Hematopoietic multipotent progenitor cell treated with erythropoietin and hydrocortisone succinate and interleukin-3 and kit ligand, for 15 days (in vitro differentiated cells): Measurements from ENCODE around the gene SPTSSB.

ENCODE experiments used
- DNase-seq: peaks from one replicate; pipeline ENCODE4 v3.0.0-alpha.2; 2015; ENCODE audit warnings: low spot score

SPTSSB gene, protein sequence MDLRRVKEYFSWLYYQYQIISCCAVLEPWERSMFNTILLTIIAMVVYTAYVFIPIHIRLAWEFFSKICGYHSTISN

DNA sequence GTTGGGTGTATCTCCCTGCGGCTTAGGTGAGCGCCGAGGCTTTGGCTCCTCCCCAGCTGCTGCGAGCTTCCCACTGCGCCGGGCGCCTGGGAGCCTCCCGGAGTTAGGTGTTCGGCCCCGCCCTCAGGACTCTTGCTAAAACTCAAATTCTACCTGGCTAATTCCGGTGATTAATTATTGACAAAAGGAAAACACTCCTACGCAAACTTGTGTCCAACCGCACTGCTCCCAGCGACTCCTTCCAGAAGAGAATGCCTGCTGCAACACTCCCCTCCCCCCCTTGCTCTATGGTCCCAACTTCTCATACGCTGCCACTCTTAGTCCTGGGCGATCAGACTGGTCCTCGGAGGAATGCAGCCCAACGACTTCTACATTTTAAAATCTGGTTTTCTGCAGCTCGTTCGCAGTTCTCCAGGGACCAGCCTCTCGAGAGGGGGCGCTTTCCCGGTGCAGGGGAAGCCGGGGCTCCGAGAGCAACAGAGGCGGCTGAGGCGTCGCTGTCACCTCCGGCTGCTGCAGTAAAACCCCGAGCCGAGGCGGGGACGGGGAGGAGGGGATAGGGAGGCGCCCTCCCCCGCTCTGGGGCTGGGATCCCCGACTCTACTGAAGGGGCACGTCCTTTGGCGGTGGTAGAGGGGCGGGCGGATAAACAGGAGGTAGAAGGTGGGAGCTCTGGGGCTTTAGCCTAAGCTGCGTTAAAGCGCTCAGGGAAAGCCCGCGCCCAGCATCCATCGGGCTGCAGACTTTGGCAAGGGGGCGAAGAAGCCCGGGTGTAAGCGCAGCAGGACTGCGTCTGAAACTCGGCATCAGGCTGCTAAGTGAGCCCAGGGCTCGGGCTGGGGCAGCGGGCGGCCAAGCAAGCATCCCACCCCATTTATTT, at the start of gene SPTSSB:
TSS of gene SPTSSB (minus strand) at position 77 of the 880 bp plus-strand sequence. CDS start 25,194 bp downstream, outside the sequence.
- no peak for DNase-seq

DNA sequence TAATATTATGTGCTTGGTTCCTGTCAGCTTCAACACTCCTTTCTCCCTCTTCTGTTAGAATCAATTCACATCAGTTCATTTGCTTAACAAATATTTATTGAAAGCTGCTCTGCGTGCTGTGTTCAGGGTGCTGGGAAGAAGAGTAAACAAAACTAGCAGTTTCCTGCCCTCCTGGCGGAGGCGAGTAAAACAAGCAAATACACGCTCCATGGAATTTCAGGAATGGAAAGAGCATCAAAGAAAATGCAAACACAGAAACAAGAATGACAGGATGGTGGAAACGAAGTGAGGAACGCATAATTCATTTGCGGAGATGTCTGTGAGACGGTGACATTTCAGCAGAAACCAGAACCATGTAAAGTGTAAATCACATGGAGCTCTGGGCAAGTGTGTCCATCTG, 49.4 kb upstream of the SPTSSB start:
- no peak for DNase-seq

DNA sequence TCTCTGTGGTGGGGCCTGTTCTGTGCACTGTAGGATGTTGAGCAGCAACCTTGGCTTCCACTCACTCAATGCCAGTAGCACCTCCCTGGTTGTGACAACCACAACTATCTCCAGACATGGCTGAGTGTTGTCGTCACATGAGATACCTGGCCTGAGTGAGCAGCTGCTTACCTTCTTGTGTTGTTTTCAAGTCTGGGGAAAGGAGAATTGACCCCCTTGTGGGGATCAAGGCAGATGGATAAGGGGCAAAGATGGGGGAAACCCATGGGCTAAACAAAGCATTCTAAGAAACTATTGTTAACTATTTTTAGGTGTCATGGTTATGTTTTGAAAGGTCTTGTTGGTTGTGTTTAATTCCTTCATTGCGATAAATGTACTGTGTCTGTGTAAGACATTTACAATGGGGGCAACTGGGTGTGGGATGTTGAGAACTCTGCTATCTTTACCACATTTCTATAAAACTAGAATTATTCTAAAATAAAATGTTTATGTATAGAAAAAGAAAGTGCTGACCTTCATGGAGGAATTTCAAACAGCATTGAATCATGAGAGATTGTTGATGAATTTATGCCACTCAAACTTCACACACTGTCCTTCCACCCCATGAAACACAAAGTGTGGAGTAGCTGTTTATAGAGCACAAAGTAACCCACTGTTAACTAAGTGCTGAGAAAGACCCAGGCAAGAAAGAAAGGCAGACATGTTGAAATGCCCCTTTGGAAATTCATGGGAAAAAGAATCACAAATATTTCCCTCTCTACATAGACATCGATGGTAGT, 48.4 kb upstream of the SPTSSB start:
- DNase-seq, result no peak

DNA sequence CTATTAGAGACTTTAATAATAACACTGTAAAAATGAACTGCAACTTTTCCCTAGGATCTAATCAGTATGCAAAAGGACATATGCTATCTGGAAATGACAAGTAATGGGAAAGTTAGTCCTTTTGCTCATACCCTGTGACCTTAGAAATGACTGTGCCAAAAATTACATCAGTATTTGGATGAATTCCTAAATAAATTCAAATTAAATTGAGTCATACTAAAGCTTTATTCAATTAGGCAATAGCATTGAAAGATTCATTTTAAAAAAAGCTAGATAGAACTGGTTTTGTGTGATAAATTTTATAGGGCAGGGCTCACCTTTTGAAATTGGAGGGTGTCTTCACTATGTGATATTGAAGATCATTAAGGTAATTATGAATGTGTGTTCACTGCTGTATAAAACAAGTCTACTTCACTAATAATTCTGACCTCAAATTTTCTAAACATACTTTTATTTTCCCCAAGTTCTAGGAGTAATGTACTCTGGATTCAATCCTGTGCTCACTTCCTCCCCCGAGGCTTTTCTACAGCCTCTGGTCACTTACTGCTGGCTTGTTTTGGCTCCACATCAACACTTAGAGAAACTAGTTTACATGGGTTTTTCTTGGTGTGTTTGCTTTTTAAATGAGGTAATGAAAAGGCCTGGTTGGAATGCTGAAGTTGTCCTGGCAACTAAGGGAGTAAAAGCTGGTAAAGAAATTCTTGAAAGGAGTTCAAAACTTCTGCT, 44.4 kb upstream of the SPTSSB start:
- DNase-seq, result no peak

DNA sequence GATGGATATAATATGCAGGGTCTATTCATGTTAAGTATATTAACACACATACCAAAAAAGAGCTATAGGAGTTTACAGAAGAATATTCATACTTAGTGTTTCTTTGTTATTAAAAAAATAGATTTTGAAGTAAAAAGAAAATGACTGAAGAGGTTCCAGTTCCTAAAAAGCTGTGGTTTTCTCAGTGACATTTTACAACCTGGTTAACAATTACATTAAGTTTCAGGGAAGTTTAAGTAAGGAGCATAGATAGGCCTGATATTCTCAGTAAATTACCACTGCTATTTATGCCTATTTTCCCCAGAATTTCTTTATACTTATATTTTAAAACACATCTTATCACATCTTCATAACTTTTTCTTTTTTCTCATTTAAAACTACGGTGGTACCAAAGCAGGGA, 43.6 kb upstream of the SPTSSB start:
- no peak for DNase-seq

DNA sequence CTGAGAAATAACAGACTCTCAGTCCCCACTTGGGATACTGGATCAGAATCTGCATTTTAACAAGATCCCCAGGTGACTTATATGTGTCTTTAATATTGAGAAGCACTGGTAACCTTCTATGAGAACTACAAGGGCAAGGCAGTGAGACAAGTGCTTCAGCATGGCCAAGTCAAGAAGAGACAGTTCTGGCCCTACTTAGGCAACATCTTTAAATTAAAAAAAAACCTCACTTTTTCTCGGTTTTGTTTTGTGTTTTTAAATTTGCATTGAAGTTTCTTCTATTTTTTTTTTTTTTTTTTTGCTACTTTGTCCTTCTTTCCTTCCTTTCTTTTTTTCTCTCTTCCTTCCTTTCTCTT, 42.5 kb upstream of the SPTSSB start:
- no peak for DNase-seq

DNA sequence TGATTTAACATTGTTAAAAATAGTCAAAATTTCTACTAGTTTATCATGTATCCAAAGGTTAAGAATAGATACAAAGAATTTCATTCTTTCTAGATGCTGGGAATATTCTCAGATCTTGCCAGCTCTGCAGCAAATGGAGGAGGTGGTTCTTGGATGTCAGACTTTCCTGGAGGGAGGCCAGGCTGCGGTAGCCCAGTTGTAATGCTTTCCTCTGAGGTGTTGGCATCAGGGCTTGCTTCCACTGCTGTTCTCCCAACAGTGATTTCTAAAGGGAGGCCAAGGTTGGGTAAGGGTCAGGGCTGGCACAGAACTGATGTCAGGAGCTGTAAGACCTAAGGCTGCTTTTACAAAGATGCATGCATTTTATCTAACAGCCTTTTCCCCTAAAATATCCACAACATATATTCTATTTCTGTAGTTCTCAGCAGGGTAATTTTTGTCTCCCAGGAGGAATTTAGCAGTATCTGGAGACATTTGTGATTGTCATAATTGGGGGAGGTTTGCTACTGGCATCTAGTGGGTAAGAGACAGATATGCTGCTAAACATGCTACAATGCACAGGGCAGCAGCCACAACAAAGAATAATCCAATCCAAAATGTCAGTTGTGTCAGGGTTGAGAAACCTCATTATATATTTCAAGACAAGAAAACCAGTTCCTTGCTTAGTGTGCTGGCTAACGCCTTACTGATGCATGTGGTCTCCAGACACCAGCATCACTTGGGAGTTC, 42.0 kb upstream of the SPTSSB start:
- no peak for DNase-seq

DNA sequence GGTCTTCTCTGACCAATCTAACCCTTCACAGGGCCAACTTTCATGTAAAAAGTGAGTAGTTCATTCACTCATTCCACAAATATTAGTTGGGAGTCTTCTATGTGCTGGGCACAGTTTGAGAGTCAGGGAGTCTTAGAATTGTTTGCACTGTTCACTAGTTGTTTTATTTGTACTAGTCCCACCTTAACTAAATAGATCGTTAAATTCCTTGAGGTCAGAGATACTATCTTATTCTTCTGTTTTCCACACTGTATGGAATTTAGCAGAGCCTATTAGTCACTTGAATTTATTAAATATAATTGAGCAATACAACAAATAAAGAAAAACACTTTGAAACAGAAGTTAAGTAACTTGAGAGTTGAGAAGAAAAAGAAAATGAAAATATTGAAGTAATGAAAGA, 40.8 kb upstream of the SPTSSB start:
- DNase-seq, result no peak

DNA sequence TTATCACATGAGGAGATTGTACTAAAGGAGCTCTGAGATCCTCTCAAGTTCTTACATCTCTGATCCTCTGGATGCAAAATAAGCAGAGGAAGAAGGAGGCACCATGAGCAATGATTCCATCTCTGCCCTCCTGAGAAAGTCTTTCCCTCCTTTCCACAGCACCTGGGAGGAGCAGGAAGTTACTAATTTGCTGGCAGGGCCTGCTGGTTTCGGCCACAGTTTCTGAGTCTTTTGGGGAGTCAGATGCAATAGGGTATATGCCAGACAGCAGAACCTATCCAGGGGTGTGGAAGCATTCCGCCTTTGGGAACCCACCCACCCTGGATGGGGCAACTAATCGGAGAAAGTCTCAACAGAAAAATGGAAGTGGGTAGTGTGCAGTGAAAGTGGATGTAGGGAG, 38.5 kb upstream of the SPTSSB start:
- DNase-seq, result no peak

DNA sequence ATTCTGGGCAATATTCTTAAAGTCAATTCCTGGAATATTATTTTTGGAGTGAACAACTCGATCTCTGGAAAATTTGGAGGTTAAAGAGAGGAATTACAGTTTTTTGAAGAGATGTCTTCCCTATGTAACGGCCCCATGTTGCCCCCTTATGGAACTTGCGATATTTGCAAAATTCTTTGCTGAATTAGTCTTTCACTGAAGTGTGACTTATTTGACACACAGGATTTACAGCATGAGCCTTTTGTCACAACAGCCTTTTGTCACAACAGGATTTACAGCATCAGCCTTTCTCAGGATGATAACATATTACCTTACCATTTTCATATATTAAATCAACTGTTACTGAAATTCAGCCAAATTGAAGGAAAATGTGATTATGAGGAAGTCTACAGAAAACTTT, 37.8 kb upstream of the SPTSSB start:
- no peak for DNase-seq

DNA sequence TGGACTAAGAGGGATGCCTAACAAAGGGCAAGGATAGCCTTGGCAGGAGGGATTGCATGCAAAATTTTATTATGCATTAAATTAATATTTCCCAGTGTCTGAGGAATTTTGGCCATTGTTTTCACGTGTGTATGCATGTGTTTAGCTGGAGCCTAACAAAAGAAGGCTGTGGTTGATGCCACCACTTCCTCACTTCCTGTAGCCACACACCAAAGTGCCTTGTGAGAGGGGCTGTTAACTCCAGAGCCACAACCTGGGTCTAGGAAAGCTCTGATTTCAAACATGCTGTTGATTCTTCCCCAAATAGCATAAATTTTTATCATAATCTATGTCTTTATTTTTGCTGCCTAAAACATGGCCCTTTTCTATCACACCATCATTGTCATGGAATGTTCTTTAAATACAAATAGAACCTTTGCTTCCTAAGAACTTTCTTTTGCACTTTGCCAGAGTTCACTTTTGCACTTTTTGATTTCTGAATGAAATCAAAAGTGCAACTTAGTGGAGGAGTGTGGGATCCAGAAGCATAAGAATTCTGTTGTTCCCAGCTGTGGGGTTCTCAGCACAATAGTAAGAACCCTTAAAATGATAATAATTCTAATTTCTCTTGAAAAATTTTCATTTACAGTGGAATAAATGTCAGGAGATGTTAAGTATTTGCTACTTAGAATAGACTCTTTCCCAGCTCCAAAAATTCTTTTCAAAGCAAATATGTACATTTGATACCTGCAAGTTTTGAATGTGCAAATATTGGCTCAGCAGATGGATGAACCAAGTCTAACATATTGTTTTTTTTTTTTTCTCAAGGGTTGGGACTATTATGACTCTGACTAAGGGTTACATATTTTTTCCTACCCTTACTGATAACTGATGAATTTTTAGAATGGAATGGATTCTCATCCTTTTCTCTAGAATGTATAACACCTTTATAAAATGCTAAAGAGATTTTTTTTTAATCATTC, 35.6 kb upstream of the SPTSSB start:
- DNase-seq, result no peak

DNA sequence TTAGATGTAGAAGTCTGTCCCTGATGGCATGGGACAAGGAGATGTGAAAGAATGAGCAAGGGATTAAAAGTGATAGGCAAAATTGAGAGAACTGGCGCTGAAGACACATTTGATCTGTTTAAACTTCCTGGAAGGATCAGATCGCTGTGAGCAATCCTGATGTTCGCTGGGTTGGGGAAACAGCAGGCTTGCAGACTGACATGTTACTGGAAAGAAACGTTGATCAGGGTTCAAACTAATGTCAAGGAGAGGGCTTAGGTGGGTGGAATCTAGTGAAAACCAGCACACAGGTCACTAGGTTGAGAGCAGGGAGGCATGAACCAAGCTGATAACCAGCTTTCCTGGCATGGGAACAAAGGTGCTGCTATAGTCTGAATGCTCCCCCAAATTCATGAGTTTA, 34.5 kb upstream of the SPTSSB start:
- no peak for DNase-seq

DNA sequence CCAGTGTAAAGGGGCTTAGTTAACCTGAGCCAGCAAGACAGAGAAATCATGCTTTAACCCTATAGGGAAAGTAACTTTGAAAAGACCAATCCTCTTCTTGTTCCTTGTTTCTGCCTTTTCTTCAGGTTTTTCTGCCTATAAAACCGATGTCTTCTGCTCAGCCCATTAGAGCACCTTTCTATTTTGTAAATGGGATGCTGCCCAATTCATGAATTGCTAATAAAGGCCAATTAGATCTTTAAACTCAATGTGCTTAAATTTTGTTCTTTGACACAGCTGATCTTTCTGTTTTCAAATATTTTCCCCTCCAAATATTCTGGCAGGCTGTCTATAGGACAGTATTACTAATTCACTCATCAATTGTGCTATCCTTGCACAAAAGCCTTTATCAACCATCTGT, 33.8 kb upstream of the SPTSSB start:
- DNase-seq, result no peak

DNA sequence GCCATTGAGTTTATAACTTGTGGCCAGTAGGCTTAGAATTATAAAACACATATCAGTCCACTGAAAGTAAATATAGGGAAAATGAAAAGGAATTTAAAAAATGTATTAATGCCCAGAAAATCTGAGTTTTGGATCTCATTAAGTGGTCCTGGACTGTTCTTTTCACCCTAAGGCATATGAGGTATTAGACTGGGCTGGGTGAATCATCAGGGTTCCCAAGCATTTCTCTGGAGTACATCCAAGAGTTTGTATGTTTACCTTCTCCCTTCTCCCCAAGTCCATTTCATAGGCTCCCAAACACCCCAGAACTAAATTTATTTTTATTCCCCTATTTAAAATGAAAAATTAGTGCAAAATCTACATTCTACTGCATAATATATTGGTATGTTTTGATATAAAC, 31.9 kb upstream of the SPTSSB start:
- no peak for DNase-seq

DNA sequence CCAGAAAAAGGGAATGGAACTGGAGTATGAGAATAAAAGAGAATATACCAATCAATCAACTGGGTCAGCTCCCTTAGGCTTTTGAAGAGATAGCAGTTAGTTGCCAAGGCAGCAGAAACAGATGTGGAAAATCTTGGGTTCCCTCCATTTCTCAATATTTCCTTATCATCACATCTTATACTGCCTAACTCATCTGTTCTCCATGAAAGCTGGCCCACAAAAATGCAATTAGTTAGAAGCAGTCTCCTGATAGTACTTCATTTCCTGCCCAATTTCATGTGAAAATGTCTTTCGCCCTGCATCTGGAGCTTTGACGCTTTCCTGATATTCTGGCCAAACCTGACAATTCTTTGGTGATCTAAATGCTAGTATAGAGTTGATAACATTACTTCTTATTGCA, 30.1 kb upstream of the SPTSSB start:
- DNase-seq, result no peak

DNA sequence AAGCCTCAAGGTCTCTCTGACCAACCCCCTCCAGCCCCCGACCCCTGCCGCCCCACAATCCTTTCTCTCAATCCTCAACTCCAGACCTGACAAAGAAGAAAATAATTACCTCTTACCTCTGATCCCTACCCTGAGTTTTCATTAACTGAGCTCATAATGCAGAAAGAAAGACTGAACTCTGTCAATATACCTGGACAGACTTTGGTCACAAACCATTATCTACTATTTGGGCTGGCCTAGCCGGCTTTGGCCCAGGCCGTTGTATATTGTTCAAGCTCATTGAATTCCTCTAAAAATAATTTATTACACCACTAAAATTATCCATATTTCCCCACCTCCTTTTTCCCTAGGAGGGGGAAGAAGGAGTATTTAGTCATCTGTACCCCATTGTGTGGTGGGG, 29.3 kb upstream of the SPTSSB start:
- DNase-seq, result no peak

DNA sequence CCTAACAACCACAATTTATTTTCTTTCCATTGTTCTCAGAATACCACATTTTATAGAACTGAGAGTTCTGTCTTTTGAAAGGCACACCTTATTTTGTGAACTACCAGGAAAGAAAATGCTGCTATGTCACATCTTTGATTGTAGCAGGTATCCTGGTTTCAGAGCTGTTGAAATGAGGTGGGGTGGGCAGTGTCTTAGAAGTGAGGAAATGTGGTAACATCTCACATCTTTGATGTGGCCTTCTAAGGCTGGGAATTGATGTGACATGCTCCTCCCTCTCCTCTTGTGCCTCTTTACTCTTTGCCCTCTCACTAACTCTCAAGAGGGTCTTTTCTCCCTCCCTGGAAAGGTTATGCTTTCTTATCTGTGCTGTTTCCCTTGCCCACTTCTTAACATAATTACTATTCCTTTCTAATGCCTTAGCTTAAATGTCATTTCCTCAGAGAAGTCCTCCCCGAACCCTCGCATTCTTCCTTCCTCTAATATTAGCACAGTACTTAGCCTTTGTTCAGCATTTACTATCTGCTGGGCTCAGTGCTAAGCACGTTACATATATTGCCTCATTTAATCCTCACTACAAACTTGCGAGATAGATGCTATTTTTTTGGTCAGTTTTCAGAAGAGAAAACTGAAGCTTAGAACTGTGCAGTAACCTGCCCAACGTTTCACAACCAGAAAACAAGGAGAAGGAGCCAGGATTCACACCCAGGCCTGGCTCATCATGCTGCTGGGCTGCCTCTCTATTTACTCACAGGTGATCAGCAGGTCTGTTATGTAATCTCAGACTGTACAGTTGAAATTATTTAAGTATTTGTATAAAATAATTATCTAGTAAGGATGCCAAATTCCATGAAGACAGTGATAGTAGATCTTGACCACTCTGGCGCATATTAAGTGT, 24.0 kb upstream of the SPTSSB start:
- DNase-seq, result no peak

DNA sequence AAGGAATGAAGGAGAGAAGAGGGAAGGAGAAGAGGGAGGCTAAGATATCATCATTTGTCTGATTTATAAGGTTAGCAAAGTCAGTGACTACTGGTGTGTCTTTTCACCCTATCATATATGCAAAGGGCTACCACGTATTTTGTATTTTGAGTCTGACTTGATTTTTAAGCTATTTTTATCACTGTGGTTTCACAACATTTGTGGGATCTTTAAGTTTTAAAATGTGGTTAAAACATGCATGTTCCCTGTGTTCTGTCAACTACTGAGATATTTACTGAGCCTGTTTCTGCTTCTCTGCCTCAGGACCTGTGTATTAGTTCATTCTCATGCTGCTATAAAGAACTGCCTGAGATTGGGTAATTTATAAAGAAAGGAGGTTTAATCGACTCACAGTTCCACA, 22.5 kb upstream of the SPTSSB start:
- no peak for DNase-seq

DNA sequence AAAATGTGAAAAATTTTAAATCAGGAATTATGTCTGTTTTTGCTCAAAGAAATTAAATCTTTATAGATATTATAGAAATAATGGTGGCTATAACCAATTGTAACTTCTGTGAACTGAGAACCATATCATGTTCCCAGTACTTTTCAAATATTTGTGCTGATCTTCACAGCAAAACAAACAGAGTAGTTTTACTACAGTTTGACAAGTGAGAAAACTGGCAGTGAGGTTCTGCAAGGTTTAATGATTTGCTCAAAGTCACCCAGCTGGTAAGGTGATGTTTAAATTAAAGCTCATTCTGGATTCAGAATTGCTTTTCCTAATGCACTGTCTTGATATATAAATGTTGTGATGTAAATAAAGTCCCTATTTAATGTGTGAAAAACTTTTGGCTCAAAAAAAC, 22.0 kb upstream of the SPTSSB start:
- DNase-seq, result no peak

DNA sequence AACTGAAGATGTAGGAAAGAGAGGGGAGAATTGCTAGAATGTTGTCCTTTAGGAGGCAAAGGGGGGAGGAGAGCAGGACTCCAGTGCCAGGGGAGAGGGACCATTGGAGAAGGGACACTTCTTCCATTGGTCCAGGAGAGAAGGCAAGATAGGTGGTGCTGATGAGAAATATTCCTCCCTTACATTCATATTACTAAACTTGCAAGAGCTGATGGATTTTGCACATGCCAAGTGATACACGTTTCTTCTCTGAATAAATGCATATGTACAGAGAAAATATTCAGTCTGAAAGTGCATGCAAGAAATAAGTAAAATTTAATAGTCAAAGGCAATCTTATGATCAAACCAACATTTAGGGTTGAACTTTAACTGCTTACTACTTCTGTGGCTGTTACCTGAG, 21.5 kb upstream of the SPTSSB start:
- no peak for DNase-seq
